HG02571 (cell line): ENCODE data around the gene TNFRSF21.

ENCODE experiments used
- ATAC-seq: cut with Tn5 transposase; IDR thresholded peaks from one replicate; pipeline ENCODE4 v1.9.1; 2021; ENCODE audit warnings: mild to moderate bottlenecking, moderate library complexity; ENCODE audit not compliant: unreplicated experiment

The TNFRSF21 gene

DNA sequence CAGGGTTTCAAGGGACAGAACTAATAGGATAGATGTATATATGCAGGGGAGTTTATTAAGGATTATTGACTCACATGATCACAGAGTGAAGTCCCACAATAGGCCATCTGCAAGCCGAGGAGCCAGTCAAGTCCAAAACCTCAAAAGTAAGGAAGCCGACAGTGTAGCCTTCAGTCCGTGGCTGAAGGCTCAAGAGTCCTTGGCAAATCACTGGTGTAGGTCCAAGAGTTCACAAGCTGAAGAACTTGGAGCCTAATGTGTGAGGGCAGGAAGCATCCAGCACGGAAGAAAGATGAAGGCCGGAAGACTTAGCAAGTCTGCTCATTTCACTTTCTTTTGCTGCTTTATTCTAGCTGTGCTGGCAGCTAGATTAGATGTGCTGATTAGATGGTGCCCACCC, 128.0 kb downstream of the TNFRSF21 start:
- ATAC-seq: no peak
